Measurements from ENCODE around the gene CSNK1D. TPM values are rescaled to one million over a fixed set of nuclear protein-coding genes. Genes with fewer than 3 reads are reported as not detected.
A peak's percentile ranks its signal among the peaks of the same experiment; 100 is the strongest.

CSNK1D gene
- total RNA-seq, 1 experiment from 2014 or later: 137 TPM

- Histone ChIP-seq H3K18ac (ENCODE audit: insufficient read length, low read depth, low read length) (no peak overlapping the region), H3K9ac (ENCODE audit: extremely low read depth, insufficient read length, low read length) (no peak overlapping the region), H3T11ph (ENCODE audit: low read length) (no peak overlapping the region), H3K4me1 (ENCODE audit: insufficient read depth, low read length) (no peaks in the 10 kb centered on the region), H4K5ac (ENCODE audit: insufficient read length, low read depth, low read length) (no peak overlapping the region), H4K91ac (ENCODE audit: insufficient read length, low read depth, low read length) (no peak overlapping the region), H3K79me2 (ENCODE audit: insufficient read depth, low read length) (no peaks in the 10 kb centered on the region), H2BK120ac (ENCODE audit: low read depth, low read length, poor library complexity, severe bottlenecking) (no peak overlapping the region), H3K27me3 (ENCODE audit: insufficient read depth, low read length) (peaks cover 4% of the 10 kb centered on the region), H2BK15ac (ENCODE audit: low read depth, low read length) (no peak overlapping the region), H3K14ac (ENCODE audit: insufficient read depth, low read length) (no peak overlapping the region), H3K4me2 (ENCODE audit: insufficient read depth, insufficient read length, low read length) (no peak overlapping the region), H2AK5ac (ENCODE audit: insufficient read length, low read length) (no peak overlapping the region), H3K27ac (ENCODE audit: insufficient read length, low read depth, low read length) (no peak overlapping the region), H3K9me3 (ENCODE audit: control insufficient read depth, low read depth, low read length) (no peaks in the 10 kb centered on the region), H2BK20ac (ENCODE audit: low read depth, low read length, poor library complexity, severe bottlenecking) (no peak overlapping the region), H4K20me1 (ENCODE audit: control insufficient read depth, insufficient read depth, insufficient read length) (no peaks in the 10 kb centered on the region), H3K23me2 (ENCODE audit: insufficient read length, low read depth, low read length, poor library complexity, severe bottlenecking) (peaks cover 7% of the 10 kb centered on the region), H2BK5ac (ENCODE audit: insufficient read length, low read length) (no peak overlapping the region), H4K8ac (replicated peaks; ENCODE audit: insufficient read length, low read depth, low read length) (no peak overlapping the region), H3K56ac (ENCODE audit: insufficient read length, low read depth, low read length) (no peak overlapping the region), H2AFZ (ENCODE audit: low read length) (no peak overlapping the region), H3K79me1 (ENCODE audit: insufficient read depth, low read depth, low read length, poor library complexity, severe bottlenecking) (no peaks in the 10 kb centered on the region), H2BK12ac (ENCODE audit: insufficient read length, low read depth, low read length) (no peak overlapping the region), H3K4ac (ENCODE audit: low read depth, low read length) (no peak overlapping the region), H3K23ac (ENCODE audit: insufficient read length, low read depth, low read length) (no peak overlapping the region)
- DNase-seq: no peak
- no peak for TF ChIP-seq CTCF (conservative IDR thresholded peaks at IDR 0.05)
- Mint-ChIP-seq H3K36me3 (ENCODE audit: insufficient read depth in 1 of 3, low read depth in 3 of 3) (no peaks in the 10 kb centered on the region), H3K9me3 (no peaks in the 10 kb centered on the region; a peak in 1 of 5 replicates), H3K4me3 (peak overlapping the region; percentile 39 to 68; a peak in 3 of 5 replicates), H3K27me3 (ENCODE audit: low read depth) (peaks cover 37% of the 10 kb centered on the region), H3K27ac (no peak overlapping the region), H3K4me1 (peaks cover 3 to 5% of the 10 kb centered on the region in 2 experiments)
- no CpG with 5 or more reads among the region's 11 CpGs for WGBS (ENCODE audit: extremely low coverage, insufficient read length, low lambda C conversion rate)
Observed at GRCh38 chr17:82214012-82214628, 59.4 kb downstream of the CSNK1D start.

Data from H9 (cell line).